ENCODE measurements around the gene CNBP. TPM values are rescaled to one million over a fixed set of nuclear protein-coding genes. Genes with fewer than 3 reads are reported as not detected.

The CNBP gene
- total and polyA plus RNA-seq, 2 of the 13 experiments (the other 11 are each of a cell fraction or from before 2014, with no cell fraction given), result 282 to 354 TPM

GRCh38 chr3:129123314-129124060, 60.2 kb downstream of the CNBP start (continued):
- TF ChIP-seq, protein P1, sequence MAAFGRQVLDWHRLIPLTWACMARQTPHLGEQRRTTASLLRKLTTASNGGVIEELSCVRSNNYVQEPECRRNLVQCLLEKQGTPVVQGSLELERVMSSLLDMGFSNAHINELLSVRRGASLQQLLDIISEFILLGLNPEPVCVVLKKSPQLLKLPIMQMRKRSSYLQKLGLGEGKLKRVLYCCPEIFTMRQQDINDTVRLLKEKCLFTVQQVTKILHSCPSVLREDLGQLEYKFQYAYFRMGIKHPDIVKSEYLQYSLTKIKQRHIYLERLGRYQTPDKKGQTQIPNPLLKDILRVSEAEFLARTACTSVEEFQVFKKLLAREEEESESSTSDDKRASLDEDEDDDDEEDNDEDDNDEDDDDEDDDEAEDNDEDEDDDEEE (CRISPR knock-in tag; IDR thresholded peaks at IDR 0.05), result no peak
- no peak; the same call in 1 of the 2 replicates for TF ChIP-seq ZKSCAN5 (CRISPR knock-in tag; IDR thresholded peaks at IDR 0.05)
- TF ChIP-seq ZKSCAN8 (CRISPR knock-in tag; IDR thresholded peaks at IDR 0.05; ENCODE audit: borderline replicate concordance), result no peak
- no peak for TF ChIP-seq ZEB1 (IDR thresholded peaks at IDR 0.05; ENCODE audit: insufficient replicate concordance, low read depth)
- 0 out of 2 replicates have a peak, but pooled peaks have one; percentile 28 for TF ChIP-seq KDM2A (CRISPR knock-in tag; IDR thresholded peaks at IDR 0.05; ENCODE audit: borderline replicate concordance, low read depth)
- TF ChIP-seq MATR3 (CRISPR knock-in tag; IDR thresholded peaks at IDR 0.05), result no peak
- no peak for TF ChIP-seq MIXL1 (CRISPR knock-in tag; IDR thresholded peaks at IDR 0.05)
- no peak for TF ChIP-seq REPIN1 (CRISPR knock-in tag; IDR thresholded peaks at IDR 0.05; ENCODE audit: borderline replicate concordance, low read depth)
- TF ChIP-seq, protein P2, sequence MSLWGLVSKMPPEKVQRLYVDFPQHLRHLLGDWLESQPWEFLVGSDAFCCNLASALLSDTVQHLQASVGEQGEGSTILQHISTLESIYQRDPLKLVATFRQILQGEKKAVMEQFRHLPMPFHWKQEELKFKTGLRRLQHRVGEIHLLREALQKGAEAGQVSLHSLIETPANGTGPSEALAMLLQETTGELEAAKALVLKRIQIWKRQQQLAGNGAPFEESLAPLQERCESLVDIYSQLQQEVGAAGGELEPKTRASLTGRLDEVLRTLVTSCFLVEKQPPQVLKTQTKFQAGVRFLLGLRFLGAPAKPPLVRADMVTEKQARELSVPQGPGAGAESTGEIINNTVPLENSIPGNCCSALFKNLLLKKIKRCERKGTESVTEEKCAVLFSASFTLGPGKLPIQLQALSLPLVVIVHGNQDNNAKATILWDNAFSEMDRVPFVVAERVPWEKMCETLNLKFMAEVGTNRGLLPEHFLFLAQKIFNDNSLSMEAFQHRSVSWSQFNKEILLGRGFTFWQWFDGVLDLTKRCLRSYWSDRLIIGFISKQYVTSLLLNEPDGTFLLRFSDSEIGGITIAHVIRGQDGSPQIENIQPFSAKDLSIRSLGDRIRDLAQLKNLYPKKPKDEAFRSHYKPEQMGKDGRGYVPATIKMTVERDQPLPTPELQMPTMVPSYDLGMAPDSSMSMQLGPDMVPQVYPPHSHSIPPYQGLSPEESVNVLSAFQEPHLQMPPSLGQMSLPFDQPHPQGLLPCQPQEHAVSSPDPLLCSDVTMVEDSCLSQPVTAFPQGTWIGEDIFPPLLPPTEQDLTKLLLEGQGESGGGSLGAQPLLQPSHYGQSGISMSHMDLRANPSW (CRISPR knock-in tag; IDR thresholded peaks at IDR 0.05; ENCODE audit: borderline replicate concordance), result peak; percentile 72; the same call in 1 of the 2 replicates
- no peak for TF ChIP-seq ZNF138 (CRISPR knock-in tag; IDR thresholded peaks at IDR 0.05; ENCODE audit: low read depth)
- TF ChIP-seq, protein P3, sequence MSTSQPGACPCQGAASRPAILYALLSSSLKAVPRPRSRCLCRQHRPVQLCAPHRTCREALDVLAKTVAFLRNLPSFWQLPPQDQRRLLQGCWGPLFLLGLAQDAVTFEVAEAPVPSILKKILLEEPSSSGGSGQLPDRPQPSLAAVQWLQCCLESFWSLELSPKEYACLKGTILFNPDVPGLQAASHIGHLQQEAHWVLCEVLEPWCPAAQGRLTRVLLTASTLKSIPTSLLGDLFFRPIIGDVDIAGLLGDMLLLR (CRISPR knock-in tag; IDR thresholded peaks at IDR 0.05), result no peak
- TF ChIP-seq PITX1 (CRISPR knock-in tag; IDR thresholded peaks at IDR 0.05), result peak; percentile 67
- no peak for TF ChIP-seq ZNF180 (CRISPR knock-in tag; IDR thresholded peaks at IDR 0.05; ENCODE audit: borderline replicate concordance, low read depth)
- no peak for TF ChIP-seq DNMT1 (CRISPR knock-in tag; IDR thresholded peaks at IDR 0.05)
- no peak for TF ChIP-seq TSC22D2 (CRISPR knock-in tag; IDR thresholded peaks at IDR 0.05; ENCODE audit: borderline replicate concordance)
- TF ChIP-seq, protein P4, sequence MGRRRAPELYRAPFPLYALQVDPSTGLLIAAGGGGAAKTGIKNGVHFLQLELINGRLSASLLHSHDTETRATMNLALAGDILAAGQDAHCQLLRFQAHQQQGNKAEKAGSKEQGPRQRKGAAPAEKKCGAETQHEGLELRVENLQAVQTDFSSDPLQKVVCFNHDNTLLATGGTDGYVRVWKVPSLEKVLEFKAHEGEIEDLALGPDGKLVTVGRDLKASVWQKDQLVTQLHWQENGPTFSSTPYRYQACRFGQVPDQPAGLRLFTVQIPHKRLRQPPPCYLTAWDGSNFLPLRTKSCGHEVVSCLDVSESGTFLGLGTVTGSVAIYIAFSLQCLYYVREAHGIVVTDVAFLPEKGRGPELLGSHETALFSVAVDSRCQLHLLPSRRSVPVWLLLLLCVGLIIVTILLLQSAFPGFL (CRISPR knock-in tag; IDR thresholded peaks at IDR 0.05), result no peak
- TF ChIP-seq ZNF749 (CRISPR knock-in tag; IDR thresholded peaks at IDR 0.05; ENCODE audit: borderline replicate concordance), result no peak
- TF ChIP-seq MLXIP (CRISPR knock-in tag; IDR thresholded peaks at IDR 0.05; ENCODE audit: borderline replicate concordance), result no peak
- no peak for TF ChIP-seq STAT5B (CRISPR knock-in tag; IDR thresholded peaks at IDR 0.05)
- no peak for TF ChIP-seq GTF2F1 (IDR thresholded peaks at IDR 0.05; ENCODE audit: low read length)
- TF ChIP-seq TOE1 (CRISPR knock-in tag; IDR thresholded peaks at IDR 0.05), result no peak

Data from HepG2 (cell line).